B cell (primary cell): Measurements from ENCODE around the gene SAMD4A. TPM values are rescaled to one million over a fixed set of nuclear protein-coding genes. Genes with fewer than 3 reads are reported as not detected.
A peak's percentile ranks its signal among the peaks of the same experiment; 100 is the strongest.

Experiments
- ATAC-seq: fragments of 200-7000 bp; cut with Tn5 transposase; one replicate; pipeline ENCODE4 v1.10.0; 2021; ENCODE audit warnings: low read depth, mild to moderate bottlenecking, moderate number of reproducible peaks, moderate library complexity
- CTCF ChIA-PET: fragments of 350-600 bp; sonication (Branson Sonifier 250); formaldehyde crosslinking; loops from one replicate; lab custom pipeline; 2021; ENCODE audit warnings: antibody characterized with exemption, inconsistent platforms; lab: Charles Lee
- POLR2A ChIA-PET: fragments of 350-600 bp; sonication (Branson Sonifier 250); formaldehyde crosslinking; loops from one replicate; lab custom pipeline; 2021; ENCODE audit warnings: antibody characterized with exemption; lab: Charles Lee
- DNase-seq: peaks from one replicate; pipeline ENCODE4 v3.0.0; 2013
- H2AFZ ChIP-seq: 2 replicates; pipeline ENCODE4 v1.6.1; 2012; ENCODE audit warnings: mild to moderate bottlenecking, low read depth, low read length; ENCODE audit not compliant: insufficient read depth, poor library complexity, severe bottlenecking
- H3K27ac ChIP-seq, 2 donors: 1 replicate in 1 of 2; 2 replicates in 1 of 2; pipeline ENCODE4 v1.5.1; 2012 to 2013; ENCODE audit warnings: low read length in 2 of 2, mild to moderate bottlenecking in 2 of 2, moderate library complexity in 1 of 2
- H3K27me3 ChIP-seq, 4 experiments: fragments of 200-600 bp in 1 of 4; sonication (generic) in 1 of 4; replicated peaks in 1 of 4; 1 replicate in 2 of 4; 2 replicates in 2 of 4; pipeline versions ENCODE4 v1.6.1 to v1.7.0; 2013 to 2016; ENCODE audit warnings: low read length in 3 of 4, mild to moderate bottlenecking in 2 of 4, mixed read lengths in 1 of 4, moderate library complexity in 1 of 4; ENCODE audit not compliant: insufficient read depth in 4 of 4, control insufficient read depth in 3 of 4; ENCODE audit errors: control extremely low read depth in 1 of 4
- H3K36me3 ChIP-seq, 2 experiments: replicated peaks in 1 of 2; 1 replicate in 1 of 2; 2 replicates in 1 of 2; pipeline versions ENCODE4 v1.6.1 to v1.7.1; 2013; ENCODE audit warnings: low read length in 1 of 2; ENCODE audit not compliant: insufficient read depth in 2 of 2, control insufficient read depth in 1 of 2; ENCODE audit errors: control extremely low read depth in 1 of 2, extremely low read depth in 1 of 2
- H3K4me1 ChIP-seq, 2 donors: fragments of 200-600 bp in 1 of 2; sonication (generic) in 1 of 2; 1 replicate in 1 of 2; 2 replicates in 1 of 2; pipeline versions ENCODE4 v1.5.1 to v1.6.1; 2013 to 2017; ENCODE audit warnings: low read length in 2 of 2; ENCODE audit not compliant: control insufficient read depth in 2 of 2, insufficient read depth in 2 of 2
- H3K4me2 ChIP-seq: replicated peaks from 2 replicates; pipeline ENCODE3; 2012; ENCODE audit warnings: mild to moderate bottlenecking, low read depth, low read length; ENCODE audit not compliant: poor library complexity, severe bottlenecking
- H3K4me3 ChIP-seq, 5 experiments: fragments of 200-600 bp in 1 of 5; sonication (generic) in 1 of 5; 1 replicate in 3 of 5; 2 replicates in 2 of 5; pipeline versions ENCODE4 v1.5.1 to v1.7.0; 2011 to 2016; ENCODE audit warnings: low read length in 4 of 5, mild to moderate bottlenecking in 4 of 5, low read depth in 2 of 5, control low read depth in 1 of 5, moderate library complexity in 1 of 5; ENCODE audit not compliant: insufficient read depth in 1 of 5; ENCODE audit errors: control extremely low read depth in 1 of 5, extremely low read depth in 1 of 5
- H3K79me2 ChIP-seq: fragments of 200-600 bp; sonication (generic); one replicate; pipeline ENCODE4 v1.6.0; 2016; ENCODE audit warnings: low read length; ENCODE audit not compliant: control insufficient read depth, insufficient read depth
- H3K9ac ChIP-seq: fragments of 200-600 bp; sonication (generic); 2 replicates; pipeline ENCODE4 v1.6.1; 2017; ENCODE audit warnings: mild to moderate bottlenecking, low read length, moderate library complexity
- H3K9me3 ChIP-seq, 3 donors: one replicate each; pipeline versions ENCODE4 v1.6.1 to v1.7.1; 2013; ENCODE audit warnings: low read length in 2 of 3; ENCODE audit not compliant: control insufficient read depth in 2 of 3, insufficient read depth in 1 of 3; ENCODE audit errors: control extremely low read depth in 1 of 3
- H4K20me1 ChIP-seq: 2 replicates; pipeline ENCODE4 v1.6.0; 2012; ENCODE audit warnings: mild to moderate bottlenecking, low read length; ENCODE audit not compliant: insufficient read depth, control insufficient read depth, poor library complexity, severe bottlenecking
- H3K27ac Mint-ChIP-seq: one replicate; pipeline ENCODE4 v1.8.0; 2021; ENCODE audit warnings: mixed read lengths
- H3K27me3 Mint-ChIP-seq: one replicate; pipeline ENCODE4 v1.8.0; 2021; ENCODE audit warnings: mixed read lengths
- H3K4me1 Mint-ChIP-seq: one replicate; pipeline ENCODE4 v1.8.0; 2021; ENCODE audit warnings: mixed read lengths
- H3K4me3 Mint-ChIP-seq: one replicate; pipeline ENCODE4 v1.8.0; 2021; ENCODE audit warnings: mixed read lengths
- H3K9me3 Mint-ChIP-seq: one replicate; pipeline ENCODE4 v1.8.0; 2022; ENCODE audit warnings: mixed read lengths; ENCODE audit not compliant: insufficient read depth
- CTCF ChIP-seq: fragments of 200-600 bp; IDR thresholded peaks from one replicate; pipeline ENCODE4 v1.8.0; 2022; ENCODE audit warnings: antibody characterized with exemption, mild to moderate bottlenecking
- EZH2 ChIP-seq: IDR thresholded peaks from 2 replicates; pipeline ENCODE4 v1.6.1; 2012; ENCODE audit warnings: borderline replicate concordance, low read depth, mild to moderate bottlenecking, moderate library complexity, low read length; ENCODE audit not compliant: insufficient read depth, poor library complexity, severe bottlenecking
- WGBS: methylation state at CpG from one replicate; pipeline ENCODE4 v1.1.5; 2013; ENCODE audit warnings: missing lambda C conversion rate; ENCODE audit not compliant: insufficient coverage; 5-methylcytosine and 5-hydroxymethylcytosine counted together
- intact Hi-C: fragments of 100-400 bp; cut with micrococcal nuclease; formaldehyde crosslinking; loops from one replicate; pipeline ENCODE4 v1.10.0; 2022
- polyA plus RNA-seq: library from polyadenylated mRNA; depleted of rRNA; stranded (reverse); fragments of >200 nt; gene quantifications from 2 replicates; pipeline ENCODE4 v1.2.3, GENCODE V29; 2012
- total RNA-seq, 2 donors: library from RNA; stranded (reverse); fragments of 120-200 nt in 1 of 2; gene quantifications; 1 replicate in 1 of 2; 2 replicates in 1 of 2; pipeline versions ENCODE4 v1.2.3 to v1.2.4, GENCODE V29; 2013 to 2022

The SAMD4A gene
- total and polyA plus RNA-seq, 2 donors (not counting 1 experiment from before 2014, with no cell fraction given): 5.7 to 13.7 TPM

- H3K36me3 ChIP-seq: no peaks in the 10 kb centered on the region
- H4K20me1 ChIP-seq: no peaks in the 10 kb centered on the region
- H2AFZ ChIP-seq: peak overlapping the region; percentile 27
- DNase-seq: peak; percentile 84
- ATAC-seq: peak; percentile 86
- no peak overlapping the region for H3K4me3 ChIP-seq
- Mint-ChIP-seq H3K27ac (no peak overlapping the region), H3K27me3 (peaks cover 20% of the 10 kb centered on the region), H3K4me1 (peaks cover 6% of the 10 kb centered on the region), H3K4me3 (no peak overlapping the region), H3K9me3 (peaks cover 4% of the 10 kb centered on the region)
- peaks cover 0 to 6% (median 0%) of the 10 kb centered on the region in 4 experiments for H3K27me3 ChIP-seq
- no peak overlapping the region for H3K27ac ChIP-seq
- peak overlapping the region; percentile 43 for H3K4me2 ChIP-seq
- no peak overlapping the region for H3K9ac ChIP-seq
- ChIA-PET POLR2A (no interaction called here), CTCF (interaction anchor here (1.0 to 8.3 kb wide), 15 partner anchors 11 to 354 kb away, joined by 3 to 85 read pairs (median 5); no protein-coding TSS in a partner anchor)
- TF ChIP-seq EZH2 (no peak), CTCF (peak; percentile 94)
- H3K4me1 ChIP-seq: peaks cover 5 to 7% of the 10 kb centered on the region in 2 donors
- 50% methylated on average over 20 of the region's 23 CpGs for WGBS
- H3K79me2 ChIP-seq: no peaks in the 10 kb centered on the region
- H3K9me3 ChIP-seq: no peaks in the 10 kb centered on the region
- intact Hi-C loops: loop anchor here (1.0 to 10.0 kb wide), 3 partner anchors 29 to 241 kb away; no protein-coding TSS in a partner anchor
Observed at GRCh38 chr14:54805445-54806322, 238.8 kb downstream of the SAMD4A start.

GRCh38 chr14:54806616-54807015 is 239.7 kb downstream of the SAMD4A start:
- H3K27me3 ChIP-seq: peaks cover 0 to 6% (median 0%) of the 10 kb centered on the region in 4 experiments
- no peaks in the 10 kb centered on the region for H3K36me3 ChIP-seq
- Mint-ChIP-seq H3K27ac (no peak overlapping the region), H3K4me1 (peaks cover 6% of the 10 kb centered on the region), H3K27me3 (peaks cover 14% of the 10 kb centered on the region), H3K9me3 (no peaks in the 10 kb centered on the region), H3K4me3 (no peak overlapping the region)
- intact Hi-C loops: loop anchor here (1.0 to 10.0 kb wide), 3 partner anchors 30 to 242 kb away; no protein-coding TSS in a partner anchor
- TF ChIP-seq EZH2: no peak
- TF ChIP-seq CTCF: no peak
- H3K4me2 ChIP-seq: no peak overlapping the region
- no peaks in the 10 kb centered on the region for H3K9me3 ChIP-seq
- ChIA-PET CTCF (interaction anchor here (0.9 to 8.3 kb wide), 14 partner anchors 10 to 353 kb away, joined by 3 to 85 read pairs (median 5); no protein-coding TSS in a partner anchor), POLR2A (no interaction called here)
- DNase-seq (no peak), ATAC-seq (no peak)
- peaks cover 5 to 7% of the 10 kb centered on the region in 2 donors for H3K4me1 ChIP-seq
- H3K9ac ChIP-seq: no peak overlapping the region
- no peak overlapping the region for H3K4me3 ChIP-seq
- H4K20me1 ChIP-seq: no peaks in the 10 kb centered on the region
- H2AFZ ChIP-seq: no peak overlapping the region
- H3K79me2 ChIP-seq: no peaks in the 10 kb centered on the region
- WGBS: 93% methylated on average over 5 of the region's 10 CpGs
- no peak overlapping the region for H3K27ac ChIP-seq
